ENCODE results near the gene PLOD1. TPM values are rescaled to one million over a fixed set of nuclear protein-coding genes. Genes with fewer than 3 reads are reported as not detected.

The PLOD1 gene
- polyA plus RNA-seq, 4 donors: 26.7 to 74.4 (median 43.2) TPM

GRCh38 chr1:12019858-12020509, 85.5 kb downstream of the PLOD1 start:
- FAIRE-seq (no peak), DNase-seq (peak; percentile 28 to 59)
- Histone ChIP-seq H3K27ac (ENCODE audit: low read depth in 1 of 3, low read length in 2 of 3) (peak overlapping the region; percentile 59 to 94 (median 70)), H3K27me3 (ENCODE audit: control insufficient read depth in 3 of 3, insufficient read depth in 3 of 3, low read length in 3 of 3) (no peaks in the 10 kb centered on the region), H3K4me1 (ENCODE audit: control insufficient read depth in 3 of 3, insufficient read depth in 2 of 3, low read depth in 1 of 3, low read length in 2 of 3) (peaks cover 0 to 3% (median 0%) of the 10 kb centered on the region in 3 donors), H3K4me3 (ENCODE audit: low read depth in 1 of 3, low read length in 3 of 3) (peak overlapping the region; percentile 72 to 98 (median 94)), H3K9me3 (ENCODE audit: control insufficient read depth in 2 of 2, insufficient read depth in 1 of 2, low read depth in 1 of 2, low read length in 1 of 2) (no peaks in the 10 kb centered on the region), H3K36me3 (ENCODE audit: control insufficient read depth in 3 of 3, insufficient read depth in 2 of 3, low read depth in 1 of 3, low read length in 3 of 3) (peaks cover 0 to 28% (median 5%) of the 10 kb centered on the region in 3 donors)
- WGBS, 3 donors: 7 to 11% (median 9%) methylated on average over 12 of the region's 12 CpGs

GRCh38 chr1:12021616-12022015, 87.1 kb downstream of the PLOD1 start:
- Histone ChIP-seq H3K9me3 (ENCODE audit: control insufficient read depth in 2 of 2, insufficient read depth in 1 of 2, low read depth in 1 of 2, low read length in 1 of 2) (no peaks in the 10 kb centered on the region), H3K4me3 (ENCODE audit: low read depth in 1 of 3, low read length in 3 of 3) (no peak overlapping the region), H3K36me3 (ENCODE audit: control insufficient read depth in 3 of 3, insufficient read depth in 2 of 3, low read depth in 1 of 3, low read length in 3 of 3) (peaks cover 5 to 43% (median 5%) of the 10 kb centered on the region in 3 donors), H3K4me1 (ENCODE audit: control insufficient read depth in 3 of 3, insufficient read depth in 2 of 3, low read depth in 1 of 3, low read length in 2 of 3) (peaks cover 0 to 3% (median 0%) of the 10 kb centered on the region in 3 donors), H3K27ac (ENCODE audit: low read depth in 1 of 3, low read length in 2 of 3) (no peak overlapping the region), H3K27me3 (ENCODE audit: control insufficient read depth in 3 of 3, insufficient read depth in 3 of 3, low read length in 3 of 3) (no peaks in the 10 kb centered on the region)
- DNase-seq (no peak), FAIRE-seq (no peak)
- 87 to 94% (median 93%) methylated on average over 4 to 9 of the region's 9 CpGs for WGBS, 3 donors

GRCh38 chr1:12022036-12022435, 87.5 kb downstream of the PLOD1 start:
- Histone ChIP-seq H3K27ac (ENCODE audit: low read depth in 1 of 3, low read length in 2 of 3) (no peak overlapping the region), H3K27me3 (ENCODE audit: control insufficient read depth in 3 of 3, insufficient read depth in 3 of 3, low read length in 3 of 3) (no peaks in the 10 kb centered on the region), H3K36me3 (ENCODE audit: control insufficient read depth in 3 of 3, insufficient read depth in 2 of 3, low read depth in 1 of 3, low read length in 3 of 3) (peaks cover 5 to 47% (median 6%) of the 10 kb centered on the region in 3 donors), H3K4me1 (ENCODE audit: control insufficient read depth in 3 of 3, insufficient read depth in 2 of 3, low read depth in 1 of 3, low read length in 2 of 3) (peaks cover 0 to 3% (median 0%) of the 10 kb centered on the region in 3 donors), H3K4me3 (ENCODE audit: low read depth in 1 of 3, low read length in 3 of 3) (no peak overlapping the region), H3K9me3 (ENCODE audit: control insufficient read depth in 2 of 2, insufficient read depth in 1 of 2, low read depth in 1 of 2, low read length in 1 of 2) (no peaks in the 10 kb centered on the region)
- DNase-seq (no peak), FAIRE-seq (no peak)
- 94 to 96% (median 95%) methylated on average over 13 to 14 of the region's 14 CpGs for WGBS, 3 donors

Other genes starting within 250 kb of the PLOD1 start
- under 1 TPM in 2 of 4 donors, not detected in 2; 0.07 to 0.15 TPM for gene DRAXIN, start 243.0 kb upstream of the PLOD1 start, polyA plus RNA-seq
- gene AGTRAP, start 198.6 kb upstream of the PLOD1 start, polyA plus RNA-seq: 10 to 100 TPM in 2 of 4 donors, 1 to 10 TPM in 2; 5.6 to 54.9 (median 19.2) TPM
- gene C1orf167, start 172.5 kb upstream of the PLOD1 start, polyA plus RNA-seq: 1 to 10 TPM in 3 of 4 donors, under 1 TPM in 1; 0.10 to 2.4 (median 1.4) TPM
- gene MTHFR, start 128.8 kb upstream of the PLOD1 start, polyA plus RNA-seq: 10 to 100 TPM; 11.2 to 20.1 (median 15.4) TPM
- gene CLCN6, start 128.5 kb upstream of the PLOD1 start, polyA plus RNA-seq: 10 to 100 TPM in 3 of 4 donors, 1 to 10 TPM in 1; 9.2 to 20.9 (median 12.1) TPM
- gene NPPA, start 86.9 kb upstream of the PLOD1 start, polyA plus RNA-seq: 10 to 100 TPM in 1 of 4 donors, 1 to 10 TPM in 1, under 1 TPM in 1, not detected in 1; 0.68 to 22.4 (median 1.4) TPM
- gene NPPB, start 75.8 kb upstream of the PLOD1 start, polyA plus RNA-seq: 100 to 1,000 TPM in 1 of 4 donors, 10 to 100 TPM in 1, under 1 TPM in 1, not detected in 1; 0.39 to 145 (median 19.7) TPM
- gene KIAA2013, start 8.3 kb upstream of the PLOD1 start, polyA plus RNA-seq: 100 to 1,000 TPM in 1 of 4 donors, 10 to 100 TPM in 3; 76.5 to 109 (median 77.4) TPM
- gene MFN2, start 45.7 kb downstream of the PLOD1 start, polyA plus RNA-seq: 10 to 100 TPM; 60.3 to 87.0 (median 78.9) TPM
- 10 to 100 TPM; 23.7 to 65.7 (median 39.1) TPM for gene MIIP, start 84.8 kb downstream of the PLOD1 start, polyA plus RNA-seq
- 1 to 10 TPM in 1 of 4 donors, under 1 TPM in 2, not detected in 1; 0.10 to 2.1 (median 0.54) TPM for gene TNFRSF8, start 128.6 kb downstream of the PLOD1 start, polyA plus RNA-seq
- gene TNFRSF1B, start 232.3 kb downstream of the PLOD1 start, polyA plus RNA-seq: 10 to 100 TPM; 16.0 to 30.4 (median 18.6) TPM

Data from small intestine (tissue), 7 donors.